Upper lobe of right lung (tissue), 1 donor: ENCODE measurements around the gene THYN1. TPM values are rescaled to one million over a fixed set of nuclear protein-coding genes. Genes with fewer than 3 reads are reported as not detected.
A peak's percentile ranks its signal among the peaks of the same experiment; 100 is the strongest.

Source experiments
- ATAC-seq: fragments of 200-7000 bp; cut with Tn5 transposase; one replicate; pipeline ENCODE4 v1.9.1; 2020; ENCODE audit warnings: mild to moderate bottlenecking, moderate library complexity
- DNase-seq: peaks from one replicate; pipeline ENCODE4 v3.0.0-alpha.2; 2020
- H3K27ac ChIP-seq: fragments of 200-600 bp; one replicate; pipeline ENCODE4 v1.8.0; 2022
- H3K27me3 ChIP-seq: fragments of 200-600 bp; one replicate; pipeline ENCODE4 v1.8.0; 2022; ENCODE audit warnings: mild to moderate bottlenecking
- H3K36me3 ChIP-seq: fragments of 200-600 bp; one replicate; pipeline ENCODE4 v1.8.0; 2022
- H3K4me1 ChIP-seq: fragments of 200-600 bp; one replicate; pipeline ENCODE4 v1.8.0; 2022
- H3K4me3 ChIP-seq: fragments of 200-600 bp; one replicate; pipeline ENCODE4 v1.8.0; 2022; ENCODE audit warnings: mild to moderate bottlenecking
- H3K9me3 ChIP-seq: fragments of 200-600 bp; one replicate; pipeline ENCODE4 v1.8.0; 2022
- CTCF ChIP-seq: fragments of 200-600 bp; IDR thresholded peaks from one replicate; pipeline ENCODE4 v1.8.0; 2022; ENCODE audit warnings: antibody characterized with exemption
- intact Hi-C: fragments of 100-400 bp; cut with DNase I; formaldehyde crosslinking; loops from one replicate; pipeline ENCODE4 v1.11.0; 2022
- long read RNA-seq: library from polyadenylated mRNA; unstranded; transcript quantifications from one replicate; pipeline ENCODE4 v2.0.0, GENCODE V29; 2021
- total RNA-seq: library from RNA; stranded (reverse); fragmentation: NEBNext Ultra II Directional; extraction: Animal tissue kit (Norgen Biotek cat#: 25700); gene quantifications from one replicate; pipeline ENCODE4 v1.2.1, GENCODE V29; 2021
- donor health status: DM: no; HTN: yes; CAD: no; lungs with severe emphysema.

Gene THYN1
- total RNA-seq, result 33.8 TPM
- long read RNA-seq, transcript THYN1-204 (8 exons, 893 nt), result minor isoform, 11 of 46 reads
- long read RNA-seq, transcript THYN1-201 (7 exons, 1,299 nt), result minor isoform, 10 of 46 reads
- long read RNA-seq, transcript THYN1-203 (8 exons, 943 nt), result major isoform, 13 of 46 reads
- long read RNA-seq, partial matches to known transcripts, result 6 of 46 reads
- long read RNA-seq, other reads (novel, unspliced or antisense), result 5 of 46 reads

- DNase-seq (peak; percentile 98), ATAC-seq (peak; percentile 100)
- peak; percentile 48 for TF ChIP-seq CTCF
- Histone ChIP-seq H3K4me1 (peaks cover 28% of the 10 kb centered on the region), H3K27me3 (no peaks in the 10 kb centered on the region), H3K36me3 (peaks cover 38% of the 10 kb centered on the region), H3K9me3 (no peaks in the 10 kb centered on the region), H3K27ac (peak within 1 kb of the TSS; percentile 83), H3K4me3 (peak within 1 kb of the TSS; percentile 94)
- intact Hi-C loops, result no loop called here
These were observed at the start of gene THYN1, which contains the start of gene ACAD8 for GRCh38 chr11:134253188-134253993. TSS of gene THYN1 (minus strand) at chr11:134253352. CDS start at chr11:134252882, 470 bp downstream. TSS of gene ACAD8 (plus strand) at chr11:134253568. CDS start at chr11:134253601, 33 bp downstream.

GRCh38 chr11:134294664-134295063 lies 41.5 kb upstream of the THYN1 start:
- intact Hi-C loops, result no loop called here
- no peak for ATAC-seq
- no peaks in the 10 kb centered on the region for H3K36me3 ChIP-seq
- no peaks in the 10 kb centered on the region for H3K27me3 ChIP-seq
- H3K4me3 ChIP-seq, result no peak overlapping the region
- H3K4me1 ChIP-seq, result no peaks in the 10 kb centered on the region
- no peaks in the 10 kb centered on the region for H3K9me3 ChIP-seq
- no peak overlapping the region for H3K27ac ChIP-seq
- no peak for DNase-seq
- no peak for TF ChIP-seq CTCF

GRCh38 chr11:134293119-134294113 lies 40.3 kb upstream of the THYN1 start:
- H3K36me3 ChIP-seq, result no peaks in the 10 kb centered on the region
- H3K4me1 ChIP-seq, result no peaks in the 10 kb centered on the region
- ATAC-seq (no peak), DNase-seq (no peak)
- intact Hi-C loops, result no loop called here
- H3K9me3 ChIP-seq, result no peaks in the 10 kb centered on the region
- TF ChIP-seq CTCF, result no peak
- H3K27ac ChIP-seq, result no peak overlapping the region
- no peaks in the 10 kb centered on the region for H3K27me3 ChIP-seq
- no peak overlapping the region for H3K4me3 ChIP-seq

GRCh38 chr11:134292661-134293060 lies 39.5 kb upstream of the THYN1 start:
- DNase-seq (no peak), ATAC-seq (no peak)
- H3K4me1 ChIP-seq, result no peaks in the 10 kb centered on the region
- H3K27me3 ChIP-seq, result no peaks in the 10 kb centered on the region
- H3K36me3 ChIP-seq, result no peaks in the 10 kb centered on the region
- H3K9me3 ChIP-seq, result no peaks in the 10 kb centered on the region
- intact Hi-C loops, result no loop called here
- H3K27ac ChIP-seq, result no peak overlapping the region
- TF ChIP-seq CTCF, result no peak
- no peak overlapping the region for H3K4me3 ChIP-seq

- no peak overlapping the region for H3K27ac ChIP-seq
- no peaks in the 10 kb centered on the region for H3K9me3 ChIP-seq
- DNase-seq (no peak), ATAC-seq (no peak)
- TF ChIP-seq CTCF, result no peak
- H3K36me3 ChIP-seq, result no peaks in the 10 kb centered on the region
- H3K4me3 ChIP-seq, result no peak overlapping the region
- H3K4me1 ChIP-seq, result no peaks in the 10 kb centered on the region
- intact Hi-C loops, result no loop called here
- no peaks in the 10 kb centered on the region for H3K27me3 ChIP-seq
These were observed 38.0 kb upstream of the THYN1 start for GRCh38 chr11:134291196-134291595.
